OCI-LY7 (cell line): ENCODE data around the gene TMIE. TPM values are rescaled to one million over a fixed set of nuclear protein-coding genes. Genes with fewer than 3 reads are reported as not detected.

Experiments
- BruUV-seq: library from RNA; stranded (reverse); fragments of 400-500 nt; replicated peaks from 2 replicates; lab custom pipeline; 2021; lab: Mats Ljungman, UMichigan
- CTCF ChIA-PET: fragments of 300-600 bp; sonication (Branson Sonifier 250); formaldehyde crosslinking; loops from one replicate; lab custom pipeline; 2022; ENCODE audit warnings: antibody characterized with exemption; ENCODE audit not compliant: unreplicated experiment; lab: Charles Lee
- POLR2A ChIA-PET: fragments of 300-600 bp; sonication (Branson Sonifier 250); formaldehyde crosslinking; loops from one replicate; lab custom pipeline; 2022; ENCODE audit warnings: antibody characterized with exemption; lab: Charles Lee
- DNase-seq: peaks from one replicate; pipeline ENCODE4 v3.0.0-alpha.2; 2015; ENCODE audit warnings: low spot score
- H2AFZ ChIP-seq: fragments of 200-600 bp; sonication (generic), shearing (Covaris generic); 2 replicates; pipeline ENCODE4 v1.6.1; 2014; ENCODE audit warnings: mild to moderate bottlenecking, antibody characterized with exemption, low read length, moderate library complexity
- H3K27ac ChIP-seq: fragments of 200-600 bp; sonication (generic); 2 replicates; pipeline ENCODE4 v1.5.1; 2014; ENCODE audit warnings: mixed run types, low read depth, mild to moderate bottlenecking, moderate library complexity, low read length, inconsistent platforms; ENCODE audit not compliant: poor library complexity, severe bottlenecking
- H3K36me3 ChIP-seq: fragments of 200-600 bp; sonication (generic); 2 replicates; pipeline ENCODE4 v1.6.1; 2014; ENCODE audit warnings: mild to moderate bottlenecking, antibody characterized with exemption, low read length, moderate library complexity, mixed read lengths; ENCODE audit not compliant: insufficient read depth
- H3K4me1 ChIP-seq: fragments of 200-600 bp; sonication (generic); 2 replicates; pipeline ENCODE4 v1.5.1; 2014; ENCODE audit warnings: mild to moderate bottlenecking, low read length; ENCODE audit not compliant: insufficient read depth, poor library complexity, severe bottlenecking
- H3K4me2 ChIP-seq: fragments of 200-600 bp; sonication (generic); 2 replicates; pipeline ENCODE4 v1.6.1; 2014; ENCODE audit warnings: mild to moderate bottlenecking, low read length
- H3K4me3 ChIP-seq: fragments of 200-600 bp; sonication (generic); 2 replicates; pipeline ENCODE4 v1.5.1; 2014; ENCODE audit warnings: mild to moderate bottlenecking, low read depth, low read length; ENCODE audit not compliant: poor library complexity, severe bottlenecking
- H3K79me2 ChIP-seq: fragments of 200-600 bp; sonication (generic); 2 replicates; pipeline ENCODE4 v1.6.1; 2016; ENCODE audit warnings: low read depth, mild to moderate bottlenecking, low read length, moderate library complexity, mixed read lengths; ENCODE audit not compliant: insufficient read depth
- H3K9me2 ChIP-seq: fragments of 200-600 bp; sonication (generic); 2 replicates; pipeline ENCODE4 v1.6.1; 2016; ENCODE audit warnings: mild to moderate bottlenecking, low read length, mixed read lengths; ENCODE audit not compliant: insufficient read depth
- H3K9me3 ChIP-seq: fragments of 200-600 bp; sonication (generic); 2 replicates; pipeline ENCODE4 v1.6.1; 2014; ENCODE audit warnings: mild to moderate bottlenecking, mixed run types, low read length, mixed read lengths
- H4K20me1 ChIP-seq: fragments of 200-600 bp; sonication (generic); 2 replicates; pipeline ENCODE4 v1.6.1; 2014; ENCODE audit warnings: mild to moderate bottlenecking, antibody characterized with exemption, low read length, moderate library complexity, mixed read lengths; ENCODE audit not compliant: insufficient read depth
- CTCF ChIP-seq: fragments of 200-600 bp; sonication (generic); conservative IDR thresholded peaks from 2 replicates; pipeline ENCODE4 v1.5.1; 2014; ENCODE audit warnings: mild to moderate bottlenecking, antibody characterized with exemption, low read length, moderate library complexity, mixed read lengths
- EZH2phosphoT487 ChIP-seq: fragments of 200-600 bp; sonication (generic); IDR thresholded peaks from 2 replicates; pipeline ENCODE4 v1.6.1; 2018; ENCODE audit warnings: low read depth, borderline replicate concordance, mild to moderate bottlenecking, mixed run types, antibody characterized with exemption, low read length, moderate library complexity, mixed read lengths
- intact Hi-C: fragments of 100-400 bp; cut with micrococcal nuclease; formaldehyde crosslinking; loops from one replicate; pipeline ENCODE4 v1.10.0; 2022; ENCODE audit not compliant: unreplicated experiment
- total RNA-seq, 2 experiments: library from RNA; depleted of rRNA in 1 of 2; stranded (reverse); fragments of >200 nt in 1 of 2; shearing (Covaris generic) in 1 of 2; gene quantifications; 2 replicates each; pipeline ENCODE4 v1.2.3, GENCODE V29; 2014 to 2022

TMIE gene
- total RNA-seq, 2 experiments from 2014 or later, result not detected

- Histone ChIP-seq H4K20me1 (no peaks in the 10 kb centered on the region), H3K79me2 (no peaks in the 10 kb centered on the region), H3K36me3 (no peaks in the 10 kb centered on the region), H2AFZ (no peak overlapping the region), H3K4me3 (no peak overlapping the region), H3K27ac (no peak overlapping the region), H3K9me2 (no peaks in the 10 kb centered on the region), H3K4me1 (no peaks in the 10 kb centered on the region), H3K4me2 (no peak overlapping the region), H3K9me3 (no peaks in the 10 kb centered on the region)
- intact Hi-C loops, result no loop called here
- BruUV-seq, result no TSS peak
- POLR2A ChIA-PET, result no interaction called here
- DNase-seq, result no peak
- TF ChIP-seq CTCF (no peak), EZH2phosphoT487 (no peak)
- CTCF ChIA-PET, result no interaction called here
Observed at GRCh38 chr3:46668591-46668990, 32.6 kb upstream of the TMIE start.

- Histone ChIP-seq H3K4me2 (no peak overlapping the region), H2AFZ (no peak overlapping the region), H3K4me1 (no peaks in the 10 kb centered on the region), H3K79me2 (no peaks in the 10 kb centered on the region), H3K4me3 (no peak overlapping the region), H3K27ac (no peak overlapping the region), H3K9me3 (no peaks in the 10 kb centered on the region), H3K9me2 (no peaks in the 10 kb centered on the region), H4K20me1 (no peaks in the 10 kb centered on the region), H3K36me3 (no peaks in the 10 kb centered on the region)
- TF ChIP-seq CTCF (no peak), EZH2phosphoT487 (no peak)
- intact Hi-C loops, result no loop called here
- no peak for DNase-seq
- BruUV-seq, result no TSS peak
- ChIA-PET CTCF (no interaction called here), POLR2A (no interaction called here)
Observed at GRCh38 chr3:46669191-46669999, 31.8 kb upstream of the TMIE start.
